ENCODE results near the gene BTBD16. TPM values are rescaled to one million over a fixed set of nuclear protein-coding genes. Genes with fewer than 3 reads are reported as not detected.

The BTBD16 gene
- total RNA-seq, 1 donor from 2014 or later, result not detected

DNA sequence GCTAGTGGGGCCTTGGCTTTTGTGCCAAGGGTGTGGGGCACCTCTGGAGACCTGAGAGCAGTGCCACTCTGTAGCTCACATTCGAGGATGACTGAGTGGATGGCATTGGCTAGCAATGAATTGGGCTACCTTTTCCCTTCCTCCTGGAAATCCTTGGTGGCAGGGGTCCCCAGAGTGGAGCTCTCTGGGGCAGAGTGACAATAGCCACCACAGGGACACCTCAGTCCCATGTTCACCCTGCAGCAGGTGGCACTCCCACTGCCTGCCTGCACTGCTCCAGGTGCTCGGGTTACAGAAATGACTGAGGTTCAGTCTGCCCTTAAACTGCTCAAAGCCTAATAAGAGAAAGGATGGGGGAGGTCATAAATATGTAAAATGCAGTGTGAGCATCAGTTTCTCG is 17.8 kb downstream of the BTBD16 start:
- TF ChIP-seq, protein P1, sequence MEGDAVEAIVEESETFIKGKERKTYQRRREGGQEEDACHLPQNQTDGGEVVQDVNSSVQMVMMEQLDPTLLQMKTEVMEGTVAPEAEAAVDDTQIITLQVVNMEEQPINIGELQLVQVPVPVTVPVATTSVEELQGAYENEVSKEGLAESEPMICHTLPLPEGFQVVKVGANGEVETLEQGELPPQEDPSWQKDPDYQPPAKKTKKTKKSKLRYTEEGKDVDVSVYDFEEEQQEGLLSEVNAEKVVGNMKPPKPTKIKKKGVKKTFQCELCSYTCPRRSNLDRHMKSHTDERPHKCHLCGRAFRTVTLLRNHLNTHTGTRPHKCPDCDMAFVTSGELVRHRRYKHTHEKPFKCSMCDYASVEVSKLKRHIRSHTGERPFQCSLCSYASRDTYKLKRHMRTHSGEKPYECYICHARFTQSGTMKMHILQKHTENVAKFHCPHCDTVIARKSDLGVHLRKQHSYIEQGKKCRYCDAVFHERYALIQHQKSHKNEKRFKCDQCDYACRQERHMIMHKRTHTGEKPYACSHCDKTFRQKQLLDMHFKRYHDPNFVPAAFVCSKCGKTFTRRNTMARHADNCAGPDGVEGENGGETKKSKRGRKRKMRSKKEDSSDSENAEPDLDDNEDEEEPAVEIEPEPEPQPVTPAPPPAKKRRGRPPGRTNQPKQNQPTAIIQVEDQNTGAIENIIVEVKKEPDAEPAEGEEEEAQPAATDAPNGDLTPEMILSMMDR (IDR thresholded peaks at IDR 0.05), result no peak
- peaks cover 6 to 13% of the 10 kb centered on the region in 2 donors for H3K4me1 ChIP-seq
- H3K4me3 ChIP-seq, result no peak overlapping the region
- intact Hi-C loops (cut with DNase I), result loop anchor here (5.0 kb wide), 4 partner anchors 83 to 208 kb away; partner anchors contain the start of gene PLEKHA1
- H3K36me3 ChIP-seq, result no peaks in the 10 kb centered on the region
- peak overlapping the region in 1 of 2 donors; percentile 73 for H3K27ac ChIP-seq
- no peaks in the 10 kb centered on the region for H3K27me3 ChIP-seq
- no peaks in the 10 kb centered on the region for H3K9me3 ChIP-seq
- DNase-seq (ENCODE audit: low spot score in 2 of 2), result no peak

DNA sequence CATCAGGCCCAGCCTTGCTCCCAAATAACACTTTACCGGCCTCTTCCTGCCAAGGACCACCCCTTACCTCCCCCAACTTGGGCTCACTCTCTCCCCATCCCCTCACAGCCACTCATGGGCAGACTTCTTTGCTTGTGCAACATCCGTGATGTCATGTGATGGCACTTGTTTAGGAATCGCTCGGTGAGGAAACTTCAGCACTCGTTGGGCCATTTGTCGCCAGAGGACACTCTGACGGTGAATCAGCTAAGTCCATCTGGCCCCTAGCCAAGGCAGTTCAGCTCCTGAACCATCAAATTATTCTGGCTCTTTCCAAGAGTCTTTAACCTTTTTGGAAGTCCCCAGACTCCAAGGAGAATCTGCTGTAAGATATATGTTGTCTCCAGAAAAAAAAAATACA is 19.2 kb downstream of the BTBD16 start:
- no peaks in the 10 kb centered on the region for H3K9me3 ChIP-seq
- H3K27me3 ChIP-seq, result no peaks in the 10 kb centered on the region
- TF ChIP-seq, protein P1 (IDR thresholded peaks at IDR 0.05), result no peak
- DNase-seq (ENCODE audit: low spot score in 2 of 2), result no peak
- no peaks in the 10 kb centered on the region for H3K36me3 ChIP-seq
- no peak overlapping the region for H3K27ac ChIP-seq
- intact Hi-C loops (cut with DNase I), result no loop called here
- no peak overlapping the region for H3K4me3 ChIP-seq
- H3K4me1 ChIP-seq, result peaks cover 6 to 13% of the 10 kb centered on the region in 2 donors

DNA sequence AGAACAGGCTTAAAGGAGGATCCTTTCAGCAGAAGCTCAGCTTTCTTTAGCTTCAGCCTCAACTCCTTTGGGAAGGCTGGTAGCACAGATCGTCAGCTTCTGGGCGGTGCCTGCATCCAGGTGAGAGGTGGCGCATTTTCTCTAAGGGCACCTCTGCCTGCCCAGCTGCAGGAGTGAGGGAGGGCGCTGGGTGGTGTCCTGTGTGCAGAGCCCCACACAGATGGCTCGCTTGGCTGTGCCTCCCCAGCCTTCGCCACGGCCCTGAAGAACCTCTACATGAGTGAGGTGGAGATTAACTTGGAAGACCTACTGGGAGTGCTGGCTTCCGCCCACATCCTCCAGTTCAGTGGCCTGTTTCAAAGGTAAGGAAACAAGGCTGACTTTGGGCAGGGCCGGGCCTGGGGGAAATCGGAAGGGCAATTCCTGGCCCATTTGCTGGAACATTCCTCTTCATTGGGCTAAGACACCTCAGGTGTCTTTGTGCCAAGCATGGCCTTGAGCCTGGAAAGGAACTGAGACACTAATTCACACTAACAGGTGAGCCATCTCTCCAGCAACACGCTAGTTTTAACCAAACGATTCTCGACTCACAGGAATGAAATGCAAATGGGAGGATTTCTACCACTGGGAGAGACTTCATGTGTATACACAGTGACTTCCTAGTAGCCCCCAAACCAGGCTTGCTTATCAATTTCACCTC is 19.9 kb downstream of the BTBD16 start:
- peaks cover 6 to 13% of the 10 kb centered on the region in 2 donors for H3K4me1 ChIP-seq
- no peak overlapping the region for H3K27ac ChIP-seq
- no peaks in the 10 kb centered on the region for H3K9me3 ChIP-seq
- TF ChIP-seq, protein P1 (IDR thresholded peaks at IDR 0.05), result no peak
- DNase-seq (ENCODE audit: low spot score in 2 of 2), result no peak
- intact Hi-C loops (cut with DNase I), result no loop called here
- H3K4me3 ChIP-seq, result no peak overlapping the region
- H3K36me3 ChIP-seq, result no peaks in the 10 kb centered on the region
- no peaks in the 10 kb centered on the region for H3K27me3 ChIP-seq

DNA sequence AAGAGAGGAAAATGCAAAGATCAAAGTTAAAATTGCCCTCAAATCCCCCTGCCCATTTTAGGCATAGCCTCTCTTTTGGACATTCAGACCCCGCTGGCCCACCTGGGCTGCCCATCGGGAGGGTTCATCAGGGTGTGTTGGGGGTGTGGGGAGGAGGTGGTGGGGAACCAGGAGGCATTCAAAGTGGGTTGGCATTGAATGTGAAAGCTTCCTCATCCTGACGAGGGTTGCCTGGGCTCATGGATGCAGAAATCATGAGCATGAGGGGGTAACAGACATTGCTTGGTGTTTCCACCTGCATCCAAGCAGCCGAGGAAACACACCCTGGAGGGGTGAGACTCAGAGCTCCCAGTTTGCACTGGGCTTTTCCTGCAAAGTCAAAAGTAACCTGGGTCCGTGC is 20.6 kb downstream of the BTBD16 start:
- intact Hi-C loops (cut with DNase I), result no loop called here
- Histone ChIP-seq H3K27ac (no peak overlapping the region), H3K9me3 (no peaks in the 10 kb centered on the region), H3K4me3 (no peak overlapping the region), H3K4me1 (peaks cover 6 to 13% of the 10 kb centered on the region in 2 donors), H3K27me3 (no peaks in the 10 kb centered on the region), H3K36me3 (no peaks in the 10 kb centered on the region)
- no peak for DNase-seq (ENCODE audit: low spot score in 2 of 2)
- TF ChIP-seq, protein P1 (IDR thresholded peaks at IDR 0.05), result no peak

DNA sequence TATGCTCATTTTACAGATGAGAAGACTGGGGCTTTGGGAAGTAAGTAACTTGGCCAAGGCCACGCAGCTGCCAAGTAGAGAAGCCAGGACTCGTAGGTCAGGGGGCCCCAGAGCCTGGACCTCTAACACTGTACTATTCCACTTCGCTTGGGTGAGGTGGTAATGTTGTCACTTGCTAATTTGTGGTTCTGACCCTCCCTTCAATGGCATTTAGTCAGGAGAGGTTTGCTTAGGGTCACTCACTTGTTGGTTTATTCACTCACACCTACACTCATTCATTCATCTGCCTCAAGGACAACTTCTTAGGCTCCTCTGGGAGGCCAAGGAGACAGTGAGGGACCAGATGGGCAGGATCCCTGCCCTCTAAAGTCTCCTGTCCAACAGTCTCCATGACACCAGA is 21.3 kb downstream of the BTBD16 start:
- intact Hi-C loops (cut with DNase I), result no loop called here

More for the DNA sequence above, 21.3 kb downstream of the BTBD16 start:
- no peaks in the 10 kb centered on the region for H3K9me3 ChIP-seq
- no peak overlapping the region for H3K27ac ChIP-seq
- no peak overlapping the region for H3K4me3 ChIP-seq
- TF ChIP-seq, protein P1 (IDR thresholded peaks at IDR 0.05), result no peak
- H3K27me3 ChIP-seq, result no peaks in the 10 kb centered on the region
- H3K4me1 ChIP-seq, result peaks cover 4 to 9% of the 10 kb centered on the region in 2 donors
- no peaks in the 10 kb centered on the region for H3K36me3 ChIP-seq
- no peak for DNase-seq (ENCODE audit: low spot score in 2 of 2)
